Kidney tubule cell (primary cell): Measurements from ENCODE around the gene ROCK1.

Experiments used
- DNase-seq: peaks from one replicate; pipeline ENCODE4 v3.0.0-alpha.2; 2018; ENCODE audit warnings: low spot score

Gene ROCK1

DNA sequence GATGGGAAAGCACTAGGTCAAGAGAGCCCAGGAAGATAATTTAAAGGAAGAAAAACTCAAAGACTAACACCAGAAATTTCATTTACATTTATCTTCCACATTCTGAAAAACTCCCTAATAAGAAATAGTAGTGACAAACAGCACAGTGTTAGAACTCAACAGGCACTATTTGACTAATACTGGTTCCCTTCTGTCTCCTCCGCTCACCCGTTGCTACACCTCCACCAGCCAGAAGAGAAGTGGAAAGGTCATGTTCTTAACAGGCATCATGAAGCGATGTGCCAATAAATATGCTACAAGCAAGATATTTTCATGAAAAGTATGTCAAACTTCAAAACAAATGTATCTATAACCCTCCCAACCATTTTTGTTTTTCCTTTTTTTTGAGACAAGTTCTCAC is 5.7 kb downstream of the ROCK1 start:
- no peak for DNase-seq

DNA sequence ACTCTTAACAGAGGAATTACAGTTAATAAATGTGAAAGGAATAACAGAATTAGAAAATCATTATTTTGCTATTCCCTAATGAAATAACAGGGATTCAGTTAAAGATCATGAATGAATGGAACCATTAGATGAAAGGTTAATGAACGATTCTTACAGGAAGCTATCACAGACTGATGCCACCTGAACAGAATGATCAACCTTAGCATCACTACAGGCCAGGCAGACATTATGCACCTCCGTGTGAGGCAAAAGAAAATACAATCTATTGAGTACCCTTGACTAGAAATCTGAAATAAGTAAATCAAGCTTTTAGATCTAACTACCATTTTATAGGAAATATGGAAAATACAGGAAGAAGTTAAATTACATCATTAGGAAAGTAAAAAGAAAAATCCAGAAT is 10.4 kb downstream of the ROCK1 start:
- DNase-seq = no peak

DNA sequence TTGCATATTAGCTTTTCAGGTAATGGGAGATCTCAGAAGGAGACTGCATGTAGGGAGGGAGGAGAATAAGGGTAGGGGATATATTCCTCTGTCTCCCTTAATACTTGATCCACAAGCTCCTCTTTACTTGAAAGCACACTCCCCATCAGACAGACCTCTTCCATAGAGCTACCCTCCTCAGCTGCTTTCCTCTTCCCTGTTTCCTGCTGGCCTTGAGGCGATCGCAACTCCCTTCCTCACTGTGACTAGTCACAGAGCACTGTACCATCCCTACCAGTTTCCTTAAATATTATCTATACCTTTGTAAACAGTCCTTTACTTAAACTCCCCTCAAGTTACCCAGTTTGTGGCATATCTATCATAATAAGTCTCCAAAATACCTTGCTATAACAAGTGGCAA is 10.9 kb downstream of the ROCK1 start:
- DNase-seq = no peak

DNA sequence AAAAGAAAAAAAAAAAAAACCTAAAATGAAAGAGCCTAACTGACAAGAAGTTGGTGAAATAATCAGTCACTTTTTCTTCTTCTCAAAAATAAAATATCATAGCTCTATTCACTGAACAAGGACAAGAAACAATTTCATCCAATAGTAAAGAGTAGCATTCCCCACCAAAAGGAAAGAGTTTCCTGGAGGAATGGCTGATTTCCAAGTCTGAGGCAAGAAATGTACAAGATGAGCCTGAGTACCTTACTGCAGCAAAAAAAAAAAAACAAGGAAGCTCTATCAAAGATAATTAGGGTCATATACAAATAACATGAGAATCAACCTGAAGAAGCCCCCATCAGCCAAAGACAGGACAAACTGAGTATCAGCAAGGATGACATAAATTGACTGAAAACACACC is 11.5 kb downstream of the ROCK1 start:
- no peak for DNase-seq

DNA sequence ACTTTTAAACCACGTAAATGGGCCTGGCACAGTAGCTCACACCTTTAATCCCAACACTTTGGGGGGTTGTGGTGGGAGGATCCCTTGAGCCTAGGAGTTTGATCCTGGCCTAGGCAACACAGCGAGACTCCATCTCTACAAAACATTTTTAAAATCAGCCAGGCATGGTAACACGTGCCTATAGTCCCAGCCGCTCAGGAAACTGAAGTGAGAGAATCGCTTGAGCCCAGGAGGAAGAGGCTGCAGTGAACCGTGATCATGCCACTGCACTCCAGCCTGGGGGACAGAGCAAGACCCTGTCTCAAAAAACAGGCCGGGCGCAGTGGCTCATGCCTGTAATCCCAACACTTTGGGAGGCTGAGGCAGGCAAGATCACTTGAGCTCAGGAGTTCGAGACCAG is 12.2 kb downstream of the ROCK1 start:
- peak; percentile 41 for DNase-seq

DNA sequence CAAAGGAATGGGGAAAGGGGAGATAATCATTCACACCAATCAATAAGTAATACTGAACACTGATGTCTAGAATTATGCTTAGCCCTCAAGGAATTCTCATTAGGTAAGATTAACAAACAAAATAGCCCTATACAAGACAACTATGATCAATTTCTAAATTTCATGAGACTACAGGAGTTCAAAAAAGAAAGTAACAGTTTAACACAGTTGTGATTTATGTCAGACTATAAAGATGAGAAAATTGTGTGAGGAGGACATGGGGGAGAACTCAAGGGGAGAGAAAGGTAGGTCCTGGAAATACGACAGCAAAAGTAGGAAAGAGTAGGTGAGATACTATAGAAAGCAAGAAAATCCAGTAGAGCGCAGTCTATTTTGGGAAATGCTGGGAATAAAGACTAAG is 14.9 kb downstream of the ROCK1 start:
- DNase-seq = no peak

DNA sequence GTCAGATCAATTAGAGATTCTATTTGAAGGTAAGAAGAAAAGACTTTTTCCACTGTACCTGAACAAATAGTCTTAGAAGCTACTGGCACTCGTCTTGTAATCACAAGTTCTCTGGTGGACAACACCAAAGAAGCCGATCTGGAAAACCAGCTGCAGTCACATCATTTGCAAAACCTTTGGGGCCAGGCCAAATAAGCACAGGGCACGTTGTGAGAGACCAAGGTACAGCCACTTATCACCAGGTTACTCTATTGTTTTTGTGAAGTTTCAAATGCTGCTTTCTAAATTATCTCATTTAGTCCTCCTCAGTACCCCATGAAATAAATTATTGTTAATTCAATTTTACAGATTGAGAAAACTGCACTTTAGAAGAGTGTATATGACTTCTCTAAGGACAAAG is 18.5 kb downstream of the ROCK1 start:
- DNase-seq = no peak

DNA sequence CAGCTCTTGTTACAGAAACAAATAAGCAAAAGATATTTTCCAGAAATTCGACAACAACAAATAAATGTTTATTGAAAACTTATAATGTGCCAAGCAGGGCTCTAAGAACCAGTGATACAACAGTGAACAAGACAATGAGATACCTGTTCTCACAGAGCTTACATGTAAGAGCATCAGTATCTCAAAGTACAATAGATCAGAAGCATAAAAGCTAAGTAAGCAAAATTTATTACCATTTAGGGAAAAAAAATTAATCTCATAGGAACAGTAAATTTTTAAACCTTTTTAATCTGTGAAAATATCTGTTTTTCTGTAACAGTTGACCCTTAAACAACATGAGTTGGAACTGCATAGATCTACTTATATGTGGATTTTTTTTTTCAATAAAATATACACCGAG is 20.9 kb downstream of the ROCK1 start:
- no peak for DNase-seq

DNA sequence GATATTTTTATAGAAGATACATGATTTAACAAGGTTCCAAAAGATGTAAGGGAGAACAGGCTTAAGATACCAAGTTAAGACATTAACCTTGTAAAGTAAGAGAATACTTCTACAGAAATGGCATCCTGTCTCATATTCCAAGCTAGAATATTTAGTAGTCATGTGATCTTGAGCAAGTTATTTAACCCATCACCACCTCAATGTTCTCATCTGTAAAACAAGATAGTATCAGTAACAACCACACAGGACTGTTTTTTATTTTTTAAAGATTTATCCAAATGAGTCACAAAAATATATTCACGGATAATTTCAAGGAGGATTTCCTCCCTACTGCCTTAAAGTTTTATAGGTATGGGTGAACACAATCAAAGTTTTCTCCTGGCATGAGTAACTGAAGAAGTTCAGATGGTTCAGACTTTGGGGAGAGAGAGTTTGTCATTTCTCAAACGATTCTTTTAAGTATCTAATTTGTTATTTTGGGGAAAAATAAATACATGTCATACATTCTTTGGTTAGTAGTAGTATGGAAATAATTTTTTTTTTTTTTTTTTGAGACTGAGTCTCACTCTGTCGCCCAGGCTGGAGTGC is 25.9 kb downstream of the ROCK1 start:
- DNase-seq = no peak

DNA sequence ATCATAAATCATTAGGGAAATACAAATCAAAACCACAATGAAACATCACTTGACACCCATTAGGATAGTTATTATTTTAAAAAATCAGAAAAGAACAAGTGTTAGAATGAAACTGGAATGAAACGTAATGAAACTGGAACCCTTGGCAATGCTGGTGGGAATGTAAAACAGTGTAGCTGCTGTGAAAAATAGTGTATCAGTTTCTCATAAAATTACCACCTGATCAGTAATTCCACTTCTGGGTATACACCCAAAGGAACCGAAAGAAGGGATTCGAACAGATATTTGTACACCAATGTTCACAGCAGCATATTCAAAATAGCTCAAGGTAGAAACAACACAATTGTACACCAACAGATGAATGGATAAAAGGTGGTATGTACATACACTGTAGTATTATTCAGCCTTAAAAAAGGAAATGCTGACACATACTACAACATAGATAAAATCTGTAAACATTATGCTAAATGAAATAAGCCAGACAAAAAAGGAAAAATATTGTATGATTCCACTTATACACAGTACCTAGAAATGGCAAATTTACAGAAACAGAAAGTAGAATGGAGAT is 27.0 kb downstream of the ROCK1 start:
- no peak for DNase-seq

DNA sequence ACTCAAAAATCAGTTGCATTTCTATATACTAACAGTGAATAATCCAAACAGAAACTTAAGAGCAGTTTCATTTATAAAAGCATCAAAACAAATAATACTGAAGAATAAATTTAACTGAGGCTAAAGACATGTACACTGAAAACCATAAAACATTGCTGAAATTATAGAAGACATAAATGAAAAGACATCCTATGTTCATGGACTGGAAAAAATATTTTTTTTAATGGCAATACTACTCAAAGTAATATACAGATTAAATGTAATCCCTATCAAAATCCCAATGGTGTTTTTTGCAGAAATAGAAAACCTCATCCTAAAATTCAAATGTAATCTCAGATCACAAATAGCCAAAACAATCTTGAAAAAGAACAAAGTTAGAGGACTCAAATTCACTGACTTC is 28.6 kb downstream of the ROCK1 start:
- DNase-seq = no peak

DNA sequence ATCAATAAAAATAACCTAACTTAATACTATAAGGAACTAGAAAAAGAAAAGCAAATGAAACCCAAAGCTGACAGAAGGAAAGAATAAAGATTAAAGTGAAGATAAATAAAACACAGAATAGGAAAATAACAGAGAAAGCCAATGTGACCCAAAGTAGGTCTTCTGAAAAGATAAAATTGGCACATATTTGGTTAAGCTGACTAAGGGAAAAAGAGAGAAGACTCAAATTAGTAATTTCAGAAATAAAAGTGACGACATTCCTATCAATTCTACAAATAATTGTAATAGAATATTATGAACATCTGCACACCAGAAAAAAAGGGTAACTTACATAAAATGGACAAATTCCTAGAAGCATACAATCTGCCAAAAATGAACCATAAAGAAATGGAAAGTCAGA is 30.2 kb downstream of the ROCK1 start:
- no peak for DNase-seq

DNA sequence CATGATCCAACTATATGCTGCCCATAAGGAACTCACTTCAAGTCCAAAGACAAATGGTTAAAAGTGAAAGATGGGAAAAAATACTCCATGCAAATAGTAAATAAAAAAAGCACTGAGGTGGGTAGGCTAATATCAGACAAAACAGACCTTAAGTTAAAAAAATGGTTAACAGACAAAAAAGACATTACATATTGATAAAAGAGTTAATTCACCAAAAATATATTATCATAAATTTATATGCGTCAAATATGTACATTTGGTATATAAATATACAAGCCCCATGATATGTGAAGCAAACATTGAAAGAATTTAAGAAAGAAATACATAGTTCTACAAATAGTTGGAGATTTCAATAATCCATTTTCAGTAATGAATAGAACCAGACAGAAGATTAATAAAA is 31.0 kb downstream of the ROCK1 start:
- no peak for DNase-seq

DNA sequence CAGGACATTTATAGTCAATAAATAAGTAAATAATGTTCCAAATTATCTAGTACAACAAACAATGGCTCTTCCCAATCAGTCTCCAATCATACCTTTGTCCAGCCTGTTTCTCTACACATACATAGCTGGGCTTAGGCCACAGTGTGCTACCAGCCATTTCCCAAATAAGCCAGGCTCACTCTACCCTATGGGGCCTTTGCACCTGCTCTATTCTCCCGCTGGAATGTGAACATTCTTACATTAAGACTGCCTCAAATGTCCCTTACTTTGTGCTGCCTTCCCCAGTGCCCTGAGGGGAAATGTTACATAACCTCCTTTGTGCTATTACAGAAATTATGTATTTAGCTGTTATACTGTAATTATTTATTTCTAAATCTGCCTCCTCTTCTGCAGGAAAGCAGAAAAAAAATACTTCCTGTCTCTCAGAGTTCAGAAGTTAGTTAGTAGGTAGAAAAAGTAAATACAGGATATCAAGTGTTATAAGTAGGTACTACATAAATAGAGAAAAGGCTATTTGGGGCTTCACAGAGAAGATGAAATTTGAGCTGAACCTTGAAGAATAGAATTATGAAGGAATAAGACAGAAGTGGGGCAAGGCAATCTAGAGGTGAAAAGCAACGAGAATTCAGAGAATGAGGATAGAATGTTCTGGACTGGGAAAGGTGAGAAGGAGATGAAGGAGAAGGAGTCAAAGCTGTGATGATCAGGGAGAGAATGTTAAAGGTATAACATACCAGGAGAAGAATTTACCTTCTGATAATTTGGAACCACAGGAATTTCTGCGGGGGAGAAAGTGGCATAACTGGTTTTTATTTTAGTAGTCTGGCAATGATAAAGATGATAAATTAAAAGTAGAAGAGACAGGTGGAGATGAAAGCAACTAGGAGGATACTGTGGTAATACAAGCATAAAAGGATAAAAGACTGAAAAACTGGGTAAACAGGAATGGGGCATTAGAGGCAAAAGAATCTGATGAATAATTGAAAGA is 37.0 kb downstream of the ROCK1 start:
- peak; percentile 56 for DNase-seq

DNA sequence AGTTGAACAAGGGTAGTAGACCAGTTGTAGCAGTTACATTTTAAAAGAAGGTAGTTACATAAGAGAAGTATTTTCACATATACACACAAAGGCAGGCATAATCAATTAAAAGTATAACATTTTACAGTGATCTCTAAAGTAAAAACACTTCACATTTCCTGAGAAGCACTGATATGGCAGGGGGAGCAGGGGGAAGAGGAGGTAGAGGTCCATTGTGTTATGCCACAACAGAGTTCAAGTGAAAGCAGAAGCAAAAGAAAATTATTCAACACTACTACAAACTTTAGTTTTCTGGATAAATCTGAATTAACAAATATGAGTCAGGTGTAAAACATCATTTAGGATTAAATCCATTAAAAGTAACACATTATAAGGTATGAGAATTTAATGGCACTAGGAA is 38.4 kb downstream of the ROCK1 start:
- no peak for DNase-seq

DNA sequence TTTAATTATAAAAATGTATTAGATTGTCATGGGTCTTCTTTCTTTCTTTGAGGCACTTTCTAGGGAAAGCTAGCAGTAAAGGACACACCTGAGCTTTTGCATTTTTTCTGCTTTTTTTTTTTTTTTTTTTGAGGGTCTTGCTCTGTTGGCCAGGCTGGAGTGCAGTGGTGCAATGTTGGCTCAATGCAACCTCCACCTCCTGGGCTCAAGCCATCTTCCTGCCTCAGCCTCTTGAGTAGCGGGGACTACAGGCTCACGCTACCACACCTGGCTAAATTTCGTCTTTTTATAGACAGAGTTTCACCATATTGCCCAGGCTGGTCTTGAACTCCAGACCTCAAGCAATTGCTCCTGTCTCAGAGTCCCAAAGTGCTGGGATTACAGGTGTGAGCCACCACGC is 40.5 kb downstream of the ROCK1 start:
- DNase-seq = no peak

DNA sequence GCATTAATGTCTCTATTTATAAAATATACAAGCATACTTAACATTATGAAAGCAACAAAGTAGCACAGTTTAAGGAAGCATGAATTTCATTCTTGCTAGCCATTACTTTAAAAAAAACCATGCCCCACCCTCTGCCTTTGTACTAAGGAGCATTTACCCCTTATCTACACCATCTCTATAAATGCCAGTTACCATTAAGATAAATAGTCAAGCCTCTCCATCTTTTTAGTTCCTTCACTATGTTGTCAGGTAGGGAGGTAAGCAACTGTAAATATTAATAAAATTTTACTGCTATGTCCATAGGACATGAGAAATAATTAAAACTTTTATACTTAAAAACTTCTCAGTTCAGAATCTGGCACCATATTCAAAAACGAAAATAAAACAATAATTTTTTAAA is 42.1 kb downstream of the ROCK1 start:
- no peak for DNase-seq

DNA sequence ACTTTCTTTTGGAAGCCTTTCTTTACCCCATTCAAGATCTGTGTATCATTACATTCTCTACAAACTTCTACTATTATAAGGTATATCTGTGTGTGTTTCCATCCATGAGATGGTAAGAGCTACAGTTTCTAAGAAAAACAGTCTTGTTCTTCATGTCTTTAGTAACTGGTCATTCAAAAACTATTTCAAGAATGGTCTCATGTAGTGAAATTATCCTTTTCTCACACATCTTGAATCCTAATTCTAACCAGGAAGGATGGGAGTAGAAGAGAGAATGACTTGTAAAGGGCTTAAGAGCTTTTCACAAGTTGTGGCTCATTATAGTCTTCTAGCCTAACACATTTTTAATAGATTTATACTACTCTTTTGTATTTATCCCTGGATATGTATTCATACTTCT is 47.3 kb downstream of the ROCK1 start:
- peak; percentile 38 for DNase-seq

DNA sequence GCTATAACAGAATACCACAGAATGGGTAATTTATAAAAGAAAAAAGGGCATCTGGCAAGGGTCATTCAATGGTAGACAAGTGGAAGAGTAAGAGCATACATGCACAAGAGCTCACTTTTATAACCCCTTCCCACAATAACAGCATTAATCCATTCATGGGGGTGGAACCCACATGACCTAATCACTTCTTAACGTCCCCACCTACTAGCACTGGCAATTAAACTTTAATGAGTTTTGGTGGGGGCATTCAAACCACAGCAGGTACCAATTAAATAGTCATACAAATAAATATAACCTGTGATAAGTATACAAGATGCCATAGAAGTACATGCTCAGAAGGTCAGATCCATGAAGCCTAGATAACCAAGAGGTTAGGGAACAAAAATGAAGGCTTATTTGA is 48.6 kb downstream of the ROCK1 start:
- no peak for DNase-seq

DNA sequence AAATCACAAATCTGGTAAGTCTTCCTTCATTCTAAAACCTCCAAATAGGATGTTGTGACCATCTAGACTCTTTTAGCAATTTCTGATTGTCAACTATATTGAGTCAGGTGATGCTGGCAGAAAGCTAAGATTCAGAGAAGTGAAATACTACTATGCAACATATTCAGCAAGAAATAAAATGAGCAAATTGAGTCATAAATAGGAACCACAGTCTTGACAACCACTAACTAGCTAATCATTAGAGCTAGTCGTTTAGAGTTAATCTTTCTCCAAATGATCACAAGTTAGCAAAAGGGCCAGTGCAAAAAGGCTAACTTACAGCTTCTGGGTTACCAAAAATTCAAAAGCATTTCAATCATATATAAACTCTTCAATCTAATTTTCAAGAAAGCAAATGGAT is 54.5 kb downstream of the ROCK1 start:
- peak; percentile 60 for DNase-seq

DNA sequence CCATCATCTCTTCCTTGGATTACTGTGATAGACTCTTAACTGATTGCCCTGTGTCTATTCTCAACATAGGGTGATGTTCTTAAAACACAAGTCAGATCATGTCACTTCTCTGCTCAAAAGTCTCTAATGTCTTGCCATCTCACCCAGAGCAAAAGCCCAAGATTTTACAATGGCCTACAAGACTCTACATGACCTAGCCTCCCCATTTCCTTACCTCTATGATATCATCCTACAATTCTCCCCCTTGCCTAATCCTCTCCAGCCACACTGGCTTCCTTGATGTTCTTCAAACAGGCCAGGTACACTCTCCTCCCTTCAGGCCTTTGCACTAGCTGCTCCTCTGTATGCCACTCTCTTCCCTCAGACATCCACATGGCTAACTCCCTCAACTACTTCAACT is 55.1 kb downstream of the ROCK1 start:
- DNase-seq = no peak

DNA sequence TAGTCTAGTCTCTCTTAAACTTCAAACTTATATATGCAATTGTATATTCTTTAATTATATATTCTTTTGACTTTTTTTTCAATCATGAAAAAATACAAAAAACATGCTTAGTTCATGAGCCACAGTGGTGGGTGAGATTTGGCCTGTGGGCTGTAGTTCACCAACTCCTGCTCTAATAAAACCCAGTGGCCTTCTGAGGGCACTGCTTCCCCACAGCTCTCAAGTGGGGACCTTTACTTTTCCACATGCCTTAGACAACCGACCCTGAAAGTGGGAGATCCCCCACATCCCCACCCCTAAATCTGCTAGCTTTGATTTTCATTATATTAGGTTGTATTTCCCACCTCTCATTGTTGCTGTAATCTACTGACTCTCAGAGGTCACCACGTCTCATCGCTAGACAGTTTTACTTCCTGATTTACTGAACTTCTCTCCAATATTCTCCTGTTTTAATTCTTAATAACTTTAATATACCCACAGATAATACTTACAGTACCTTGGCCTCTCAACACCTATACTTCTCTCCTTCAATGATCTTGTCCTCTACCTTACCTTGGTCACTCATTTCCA is 57.3 kb downstream of the ROCK1 start:
- no peak for DNase-seq

DNA sequence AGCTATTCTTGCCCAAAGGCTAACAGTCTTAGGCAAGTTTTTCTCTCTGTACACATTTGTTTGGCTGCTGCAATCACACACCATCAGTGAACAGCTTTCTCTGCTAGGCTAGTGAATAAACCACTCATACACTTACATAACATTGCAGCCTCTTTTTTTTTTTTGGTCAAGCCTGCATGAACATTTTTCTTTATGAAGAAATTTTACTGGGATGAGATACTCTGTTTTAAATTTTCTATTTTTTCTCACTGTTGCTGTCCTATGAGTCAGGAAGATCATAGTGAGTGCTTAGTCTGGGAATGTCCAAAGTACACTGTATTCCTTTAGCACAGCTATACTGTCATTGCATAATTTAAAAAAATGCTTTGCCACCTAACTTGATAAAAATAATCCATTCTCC is 58.5 kb downstream of the ROCK1 start:
- peak; percentile 81 for DNase-seq
